ENCODE results near the gene KIAA1958. TPM values are rescaled to one million over a fixed set of nuclear protein-coding genes. Genes with fewer than 3 reads are reported as not detected.

Gene KIAA1958, protein sequence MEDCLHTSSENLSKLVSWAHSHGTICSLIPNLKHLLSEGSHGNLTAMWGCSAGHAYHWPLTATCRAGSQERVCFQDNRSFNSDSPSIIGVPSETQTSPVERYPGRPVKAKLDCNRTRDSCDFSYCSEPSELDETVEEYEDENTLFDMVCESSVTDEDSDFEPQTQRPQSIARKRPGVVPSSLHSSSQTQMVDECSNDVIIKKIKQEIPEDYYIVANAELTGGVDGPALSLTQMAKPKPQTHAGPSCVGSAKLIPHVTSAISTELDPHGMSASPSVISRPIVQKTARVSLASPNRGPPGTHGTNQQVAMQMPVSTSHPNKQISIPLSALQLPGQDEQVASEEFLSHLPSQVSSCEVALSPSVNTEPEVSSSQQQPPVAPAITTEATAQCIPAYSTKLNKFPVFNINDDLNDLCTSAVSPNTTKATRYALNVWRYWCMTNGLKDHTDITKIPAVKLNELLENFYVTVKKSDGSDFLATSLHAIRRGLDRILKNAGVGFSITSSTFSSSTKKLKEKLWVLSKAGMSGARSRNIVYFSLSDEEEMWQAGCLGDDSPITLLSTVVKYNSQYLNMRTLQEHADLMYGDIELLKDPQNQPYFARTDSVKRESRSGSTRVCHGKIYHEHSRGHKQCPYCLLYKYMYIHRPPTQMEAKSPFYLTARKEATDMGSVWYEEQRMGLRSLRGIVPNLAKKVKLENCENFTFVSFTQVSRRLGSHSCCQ
- 3.7 TPM in 2 replicates for polyA plus RNA-seq

DNA sequence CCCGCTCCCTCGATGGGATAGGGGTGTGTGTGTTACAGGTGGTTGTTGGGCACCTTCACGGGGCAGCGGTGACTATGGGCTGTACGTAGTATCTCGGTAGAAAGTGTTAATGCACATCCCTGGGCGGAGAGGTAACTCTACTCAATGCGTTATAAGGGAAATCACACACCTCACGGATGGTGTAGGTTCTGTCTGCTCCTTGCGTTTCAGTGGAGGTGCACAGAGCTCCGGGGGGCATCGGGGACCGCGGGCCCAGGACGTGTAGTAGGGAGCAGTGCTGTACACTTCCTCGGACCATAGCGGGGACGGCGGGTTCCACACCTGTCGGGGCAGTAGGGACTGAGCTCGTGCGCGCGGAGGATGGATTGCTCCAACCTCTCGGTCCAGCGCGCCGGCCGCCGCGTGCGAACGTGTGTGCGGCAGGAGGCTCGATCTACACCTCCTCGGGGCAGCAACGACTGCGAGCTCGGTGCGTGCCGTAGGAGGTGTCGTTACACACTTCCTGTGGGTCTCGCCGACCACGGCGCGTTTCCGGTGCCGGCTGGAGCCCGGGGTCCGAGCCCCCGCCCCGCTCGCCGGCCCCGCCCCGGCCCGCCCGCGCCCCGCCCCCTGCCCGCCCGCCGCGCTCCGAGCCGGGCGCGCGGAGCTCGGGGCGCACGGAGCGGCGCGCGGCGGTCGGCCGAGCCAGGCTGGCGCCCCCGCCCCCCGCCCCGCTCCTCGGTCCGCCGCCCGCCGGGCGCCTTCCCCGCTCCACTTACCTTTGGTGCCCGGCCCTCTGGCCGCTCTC, at the start of gene KIAA1958:
KIAA1958 (plus strand) TSS at position 607 of the 787 bp plus-strand sequence. CDS start 87,254 bp downstream, outside the sequence.

DNA sequence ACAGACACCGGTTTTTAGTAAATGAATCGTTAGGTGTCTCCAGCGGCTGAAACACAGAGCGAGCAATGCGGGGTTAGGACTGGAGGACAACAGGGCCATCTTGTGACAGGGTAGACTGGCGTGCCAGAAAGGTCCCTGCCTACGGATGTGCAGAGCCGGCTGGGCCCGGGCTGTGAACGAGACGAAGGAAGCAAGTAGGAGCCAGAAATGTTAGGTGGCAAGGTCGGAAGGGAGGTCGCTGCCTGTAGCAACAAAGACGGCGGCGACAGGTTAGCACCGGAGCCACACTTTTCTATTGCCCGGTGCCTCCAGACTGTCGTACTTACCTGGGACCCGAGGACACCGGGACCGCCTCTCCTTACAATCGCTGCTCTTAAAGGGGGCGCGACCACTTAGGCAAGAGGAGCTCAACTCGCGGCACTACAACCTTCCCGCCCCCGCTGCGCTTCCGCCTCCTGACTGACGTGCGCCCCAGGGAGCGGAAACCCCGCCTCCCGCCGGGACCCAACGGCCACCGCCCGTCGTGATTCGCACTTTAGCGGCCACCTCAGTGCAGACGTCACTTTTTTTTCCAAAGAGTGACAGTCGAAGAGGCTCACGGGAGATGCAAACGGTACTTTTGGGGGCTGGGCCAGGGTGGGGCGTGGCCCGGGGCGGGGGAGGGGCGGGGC, 231.2 kb downstream of the KIAA1958 start, which contains the start of gene INIP:
INIP (minus strand) TSS at position 457 of the 671 bp plus-strand sequence. CDS start 1,632 bp downstream, outside the sequence.

Other genes with a start within 250 kb of the KIAA1958 start
- gene PTBP3, start 153.2 kb upstream of the KIAA1958 start, polyA plus RNA-seq = 4.2 and 4.9 TPM in 2 replicates
- 13.7 and 14.3 TPM in 2 replicates for gene HSDL2, start 106.7 kb upstream of the KIAA1958 start, polyA plus RNA-seq
- 30.7 and 40.7 TPM in 2 replicates for gene INIP, start 231.3 kb downstream of the KIAA1958 start, polyA plus RNA-seq

Measured in Purkinje cell (primary cell).